Skin epidermis (tissue), 12 donors: Measurements from ENCODE around the gene RAG2.
A peak's percentile ranks its signal among the peaks of the same experiment; 100 is the strongest.

ENCODE experiments used
- H3K27ac ChIP-seq, 21 experiments: fragments of 200-600 bp; sonication (generic) in 11 of 21; one replicate each; pipeline ENCODE4 v1.5.0; 2020; ENCODE audit warnings: mild to moderate bottlenecking in 3 of 21, inconsistent platforms in 2 of 21, moderate library complexity in 2 of 21
- H3K4me3 ChIP-seq, 7 experiments: fragments of 200-600 bp; sonication (generic) in 2 of 7; one replicate each; pipeline ENCODE4 v1.5.0; 2020; ENCODE audit warnings: inconsistent platforms in 2 of 7, mild to moderate bottlenecking in 2 of 7, moderate library complexity in 1 of 7

The RAG2 gene

GRCh38 chr11:36602135-36602534 lies 4.1 kb upstream of the RAG2 start:
- no peak overlapping the region for H3K4me3 ChIP-seq
- no peak overlapping the region for H3K27ac ChIP-seq

GRCh38 chr11:36601155-36601554 lies 3.1 kb upstream of the RAG2 start:
- no peak overlapping the region for H3K4me3 ChIP-seq

GRCh38 chr11:36600180-36600579 lies 2.1 kb upstream of the RAG2 start:
- no peak overlapping the region for H3K27ac ChIP-seq
- H3K4me3 ChIP-seq: no peak overlapping the region

More at GRCh38 chr11:36601155-36601554, 3.1 kb upstream of the RAG2 start:
- no peak overlapping the region for H3K27ac ChIP-seq

- no peak overlapping the region for H3K27ac ChIP-seq
- no peak overlapping the region for H3K4me3 ChIP-seq
Measured at GRCh38 chr11:36596880-36597279, 1.2 kb downstream of the RAG2 start.

GRCh38 chr11:36594316-36594989 lies 3.6 kb downstream of the RAG2 start, which contains the start of gene IFTAP:
IFTAP (plus strand) TSS chr11:36594502; CDS start chr11:36610104, 15,602 bp downstream.
- Histone ChIP-seq H3K4me3 (peak within 1 kb of the TSS; percentile 42 to 73 (median 63)), H3K27ac (peak within 1 kb of the TSS in 13 of 21 experiments; percentile 21 to 80 (median 50))

GRCh38 chr11:36591433-36591832 lies 6.6 kb downstream of the RAG2 start:
- H3K4me3 ChIP-seq: no peak overlapping the region
- no peak overlapping the region for H3K27ac ChIP-seq

GRCh38 chr11:36590513-36590912 lies 7.5 kb downstream of the RAG2 start:
- Histone ChIP-seq H3K27ac (no peak overlapping the region), H3K4me3 (no peak overlapping the region)

- Histone ChIP-seq H3K27ac (no peak overlapping the region), H3K4me3 (no peak overlapping the region)
Measured at GRCh38 chr11:36588099-36588498, 9.9 kb downstream of the RAG2 start.

- Histone ChIP-seq H3K4me3 (no peak overlapping the region), H3K27ac (no peak overlapping the region)
Measured at GRCh38 chr11:36586543-36586942, 11.5 kb downstream of the RAG2 start.

- Histone ChIP-seq H3K4me3 (no peak overlapping the region), H3K27ac (no peak overlapping the region)
Measured at GRCh38 chr11:36583667-36584066, 14.4 kb downstream of the RAG2 start.

GRCh38 chr11:36581536-36581935 lies 16.5 kb downstream of the RAG2 start:
- Histone ChIP-seq H3K4me3 (no peak overlapping the region), H3K27ac (no peak overlapping the region)

- Histone ChIP-seq H3K27ac (no peak overlapping the region), H3K4me3 (no peak overlapping the region)
Measured at GRCh38 chr11:36578458-36578857, 19.6 kb downstream of the RAG2 start.

GRCh38 chr11:36577859-36578258 lies 20.2 kb downstream of the RAG2 start:
- Histone ChIP-seq H3K27ac (no peak overlapping the region), H3K4me3 (no peak overlapping the region)

GRCh38 chr11:36577373-36577772 lies 20.7 kb downstream of the RAG2 start:
- Histone ChIP-seq H3K27ac (no peak overlapping the region), H3K4me3 (no peak overlapping the region)

GRCh38 chr11:36574486-36574885 lies 23.6 kb downstream of the RAG2 start:
- Histone ChIP-seq H3K27ac (no peak overlapping the region), H3K4me3 (no peak overlapping the region)

- Histone ChIP-seq H3K4me3 (no peak overlapping the region), H3K27ac (no peak overlapping the region)
Measured at GRCh38 chr11:36569095-36569494, 28.9 kb downstream of the RAG2 start.

GRCh38 chr11:36567694-36568093 lies 30.3 kb downstream of the RAG2 start, which contains the start of gene RAG1:
RAG1 (plus strand) TSS chr11:36568007; CDS start chr11:36573305, 5,298 bp downstream.
- Histone ChIP-seq H3K4me3 (no peak within 1 kb of the TSS), H3K27ac (no peak within 1 kb of the TSS)

- H3K4me3 ChIP-seq: no peak overlapping the region
- no peak overlapping the region for H3K27ac ChIP-seq
Measured at GRCh38 chr11:36566407-36567053, 31.5 kb downstream of the RAG2 start.

- no peak overlapping the region for H3K4me3 ChIP-seq
- H3K27ac ChIP-seq: no peak overlapping the region
Measured at GRCh38 chr11:36565031-36565610, 32.9 kb downstream of the RAG2 start.

GRCh38 chr11:36564376-36565030 lies 33.5 kb downstream of the RAG2 start:
- peak overlapping the region in 2 of 7 experiments; percentile 7 to 34 for H3K4me3 ChIP-seq
- H3K27ac ChIP-seq: no peak overlapping the region
